Subcutaneous adipose tissue (tissue), 4 donors: ENCODE measurements around the gene FYN. TPM values are rescaled to one million over a fixed set of nuclear protein-coding genes. Genes with fewer than 3 reads are reported as not detected.

Source experiments
- CTCF ChIP-seq: fragments of 450-650 bp; IDR thresholded peaks from one replicate; pipeline ENCODE4 v1.5.1; 2016; ENCODE audit warnings: low read depth, mild to moderate bottlenecking, control low read depth, antibody characterized with exemption, moderate library complexity
- total RNA-seq, 4 donors: library from RNA; depleted of rRNA; stranded (reverse); fragments of >200 nt; gene quantifications; one replicate each; pipeline ENCODE4 v1.1.0, GENCODE V29; 2016

Gene FYN
- total RNA-seq, 4 donors from 2014 or later, result 185 to 279 (median 252) TPM

GRCh38 chr6:111689946-111690345, 183.3 kb downstream of the FYN start:
- no peak for TF ChIP-seq CTCF

GRCh38 chr6:111689419-111689818, 183.8 kb downstream of the FYN start:
- no peak for TF ChIP-seq CTCF

GRCh38 chr6:111688331-111688730, 184.9 kb downstream of the FYN start:
- no peak for TF ChIP-seq CTCF

- TF ChIP-seq CTCF, result no peak
Observed at GRCh38 chr6:111687652-111688051, 185.6 kb downstream of the FYN start.

DNA sequence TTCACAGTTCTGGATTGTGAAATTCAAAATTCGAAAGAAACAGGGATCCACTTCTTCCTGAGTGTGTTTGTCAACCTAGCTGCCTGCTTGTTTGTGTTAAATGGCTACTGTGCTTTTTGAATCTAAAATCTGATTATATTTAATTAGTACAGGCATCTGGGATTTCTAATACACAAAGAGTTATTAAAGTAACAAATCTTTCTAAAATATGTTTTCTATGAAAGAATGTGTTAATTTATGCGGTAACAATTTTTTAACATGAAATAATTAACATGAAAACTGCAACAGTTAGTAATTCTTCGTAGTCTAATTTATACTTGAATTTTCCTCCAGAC, 186.4 kb downstream of the FYN start:
- TF ChIP-seq CTCF, result no peak

DNA sequence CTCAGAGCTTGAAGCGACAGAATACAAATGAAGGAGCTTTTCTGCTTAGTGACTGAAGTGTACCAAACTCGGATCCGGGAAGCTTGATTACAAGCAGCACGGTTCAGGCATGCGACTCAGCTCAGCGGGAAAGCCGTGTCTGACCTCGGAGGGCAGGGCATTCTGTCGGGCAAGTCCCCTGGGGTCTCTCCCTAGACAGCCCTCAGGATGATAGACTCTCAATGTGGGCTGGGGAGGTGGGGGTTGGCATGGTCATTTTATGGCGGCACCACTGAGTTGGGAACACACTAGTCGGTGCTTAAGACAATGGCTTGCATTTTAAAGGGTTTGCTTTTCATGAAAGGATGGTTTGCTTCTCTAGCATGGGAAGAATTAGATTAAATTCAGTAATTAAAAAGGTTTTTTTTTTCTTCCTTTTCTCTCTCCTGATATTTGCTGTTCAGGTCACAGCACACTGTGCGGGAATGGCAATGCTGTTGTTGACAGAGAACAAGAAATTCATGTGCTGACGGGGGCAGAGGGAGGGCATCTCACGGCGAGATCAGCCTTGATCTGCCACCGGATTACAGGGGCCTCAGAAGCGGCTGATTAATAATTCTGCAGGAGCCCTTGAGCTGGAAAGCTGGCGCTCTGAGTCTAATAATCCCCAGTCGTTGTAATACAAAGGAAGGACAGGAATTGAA, 186.9 kb downstream of the FYN start:
- no peak for TF ChIP-seq CTCF

DNA sequence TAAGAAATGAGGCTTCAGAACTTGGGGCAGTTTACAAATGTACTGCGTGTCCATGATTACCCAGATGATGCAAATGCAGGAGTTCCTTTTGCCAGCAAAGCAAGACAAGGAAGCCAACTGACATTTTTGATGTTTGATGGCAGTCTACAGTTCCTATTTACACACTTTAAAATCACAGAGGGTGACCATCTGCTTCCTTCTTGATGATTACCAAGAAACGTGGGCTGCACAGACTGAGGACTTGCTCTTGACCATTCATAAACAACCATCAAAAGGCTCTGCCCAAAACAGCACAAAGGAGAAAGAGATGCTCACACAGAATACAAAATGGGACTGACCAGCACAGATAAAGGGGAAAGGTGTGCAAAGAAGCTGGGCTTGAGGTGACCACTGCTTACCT, 187.7 kb downstream of the FYN start:
- TF ChIP-seq CTCF, result no peak

DNA sequence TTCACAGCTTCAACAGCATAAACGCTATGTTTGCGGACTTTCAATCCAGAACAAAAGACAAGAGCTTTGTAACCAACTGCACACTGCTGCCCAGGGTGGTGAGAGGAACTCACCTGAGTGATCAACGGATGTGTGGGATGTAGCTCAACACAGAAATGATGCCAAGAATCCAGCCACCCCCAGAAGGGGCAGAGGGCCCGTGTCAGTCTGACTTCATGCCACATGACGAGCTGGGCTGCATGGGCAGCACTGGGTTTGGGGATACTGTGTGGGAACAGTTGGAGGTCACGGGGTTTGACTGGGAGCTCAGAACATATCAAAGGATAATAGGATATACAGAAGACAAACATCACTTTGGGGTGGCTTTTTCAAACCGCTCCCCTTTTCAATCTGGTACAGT, 188.2 kb downstream of the FYN start:
- TF ChIP-seq CTCF, result no peak
